ENCODE data around the gene SPTLC3. TPM values are rescaled to one million over a fixed set of nuclear protein-coding genes. Genes with fewer than 3 reads are reported as not detected.

The SPTLC3 gene
- polyA plus RNA-seq, 1 of the 3 experiments (the other 2 are of a cell fraction) = 0.02 TPM

- Histone ChIP-seq H3K9ac (no peak overlapping the region), H3K27me3 (ENCODE audit: insufficient read depth) (peaks cover 5% of the 10 kb centered on the region), H2AFZ (ENCODE audit: low read depth) (no peak overlapping the region), H3K36me3 (replicated peaks in 1 of 2; ENCODE audit: control insufficient read depth in 1 of 2, insufficient read depth in 2 of 2, low read length in 1 of 2) (no peaks in the 10 kb centered on the region), H3K9me3 (no peaks in the 10 kb centered on the region), H3K4me2 (no peak overlapping the region), H3F3A (replicated peaks; ENCODE audit: insufficient read depth) (no peaks in the 10 kb centered on the region), H3K27ac (ENCODE audit: low read depth in 2 of 2, low read length in 1 of 2) (no peak overlapping the region), H4K20me1 (ENCODE audit: insufficient read depth) (no peaks in the 10 kb centered on the region), H3K4me1 (ENCODE audit: control insufficient read depth in 1 of 2, insufficient read depth in 2 of 2, low read depth in 1 of 2, low read length in 1 of 2) (no peaks in the 10 kb centered on the region), H3K79me2 (ENCODE audit: insufficient read depth) (no peaks in the 10 kb centered on the region), H3K9me2 (no peaks in the 10 kb centered on the region), H3K4me3 (ENCODE audit: low read depth in 2 of 2, low read length in 1 of 2) (no peak overlapping the region)
- DNase-seq = no peak
- ChIA-PET CTCF (no interaction called here), POLR2A (no interaction called here)
- TF ChIP-seq ELF1 (IDR thresholded peaks at IDR 0.05) (no peak), USF1 (IDR thresholded peaks at IDR 0.05; ENCODE audit: borderline replicate concordance, low read depth) (no peak), RCOR1 (IDR thresholded peaks at IDR 0.05; ENCODE audit: low read length) (no peak), JUND (IDR thresholded peaks at IDR 0.05) (no peak), TEAD4 (IDR thresholded peaks at IDR 0.05; ENCODE audit: borderline replicate concordance, insufficient read depth) (no peak), GABPA (IDR thresholded peaks at IDR 0.05; ENCODE audit: low read depth) (no peak), TAF1 (IDR thresholded peaks at IDR 0.05; ENCODE audit: borderline replicate concordance, low read depth, low read length) (no peak), GATA2 (CRISPR knock-in tag; IDR thresholded peaks at IDR 0.05) (no peak), FOXJ3 (CRISPR knock-in tag; IDR thresholded peaks at IDR 0.05) (no peak), SIN3A (IDR thresholded peaks at IDR 0.05; ENCODE audit: borderline replicate concordance, low read depth, low read length) (no peak), POLR2AphosphoS5 (IDR thresholded peaks at IDR 0.05; ENCODE audit: low read depth, low read length) (no peak), SMC3 (IDR thresholded peaks at IDR 0.05; ENCODE audit: low read depth, low read length) (no peak), CHD2 (IDR thresholded peaks at IDR 0.05; ENCODE audit: low read length, partially characterized antibody) (no peak), IRF3 (IDR thresholded peaks at IDR 0.05; ENCODE audit: low read depth, low read length) (no peak), MAX (IDR thresholded peaks at IDR 0.05; ENCODE audit: low read depth) (no peak), FOXM1 (IDR thresholded peaks at IDR 0.05; ENCODE audit: low read depth) (no peak), NFIC (IDR thresholded peaks at IDR 0.05; ENCODE audit: borderline replicate concordance) (no peak), RAD21 (IDR thresholded peaks at IDR 0.05; ENCODE audit: low read length) (no peak)
- 16% methylated on average over 4 of the region's 4 CpGs for WGBS (ENCODE audit: low lambda C conversion rate)
These were observed 203.3 kb downstream of the SPTLC3 start for GRCh38 chr20:13211956-13212618.

- POLR2A ChIA-PET = no interaction called here
- no peaks in the 10 kb centered on the region for H3K36me3 ChIP-seq (replicated peaks in 1 of 2; ENCODE audit: control insufficient read depth in 1 of 2, insufficient read depth in 2 of 2, low read length in 1 of 2)
- 6% methylated on average over 5 of the region's 5 CpGs for WGBS (ENCODE audit: low lambda C conversion rate)
- DNase-seq = no peak
- CTCF ChIA-PET = no interaction called here
- no peaks in the 10 kb centered on the region for H4K20me1 ChIP-seq (ENCODE audit: insufficient read depth)
- no peak for TF ChIP-seq FOXM1 (IDR thresholded peaks at IDR 0.05; ENCODE audit: low read depth)
- TF ChIP-seq MEF2A (IDR thresholded peaks at IDR 0.05; ENCODE audit: borderline replicate concordance, low read depth) = no peak
- no peaks in the 10 kb centered on the region for H3K4me1 ChIP-seq (ENCODE audit: control insufficient read depth in 1 of 2, insufficient read depth in 2 of 2, low read depth in 1 of 2, low read length in 1 of 2)
- H3K9me2 ChIP-seq = no peaks in the 10 kb centered on the region
- H3K79me2 ChIP-seq (ENCODE audit: insufficient read depth) = no peaks in the 10 kb centered on the region
- H3F3A ChIP-seq (replicated peaks; ENCODE audit: insufficient read depth) = no peaks in the 10 kb centered on the region
- H3K9me3 ChIP-seq = no peaks in the 10 kb centered on the region
- H3K27ac ChIP-seq (ENCODE audit: low read depth in 2 of 2, low read length in 1 of 2) = no peak overlapping the region
- no peak overlapping the region for H2AFZ ChIP-seq (ENCODE audit: low read depth)
- H3K9ac ChIP-seq = no peak overlapping the region
- H3K4me2 ChIP-seq = no peak overlapping the region
- H3K27me3 ChIP-seq (ENCODE audit: insufficient read depth) = peaks cover 5% of the 10 kb centered on the region
- H3K4me3 ChIP-seq (ENCODE audit: low read depth in 2 of 2, low read length in 1 of 2) = no peak overlapping the region
These were observed 204.0 kb downstream of the SPTLC3 start for GRCh38 chr20:13212750-13213149.

All from SK-N-SH (cell line).